Heart left ventricle (tissue), 16 donors: ENCODE results near the gene AMMECR1. TPM values are rescaled to one million over a fixed set of nuclear protein-coding genes. Genes with fewer than 3 reads are reported as not detected.

Source experiments
- ATAC-seq, 4 donors: fragments of 200-7000 bp; cut with Tn5 transposase; one replicate each; pipeline ENCODE4 v1.9.1; 2020 to 2022; ENCODE audit warnings: moderate library complexity in 4 of 4, mild to moderate bottlenecking in 3 of 4, moderate number of reproducible peaks in 1 of 4
- DNase-seq, 5 donors: peaks; one replicate each; pipeline ENCODE4 v3.0.0-alpha.2; 2020
- H3K27ac ChIP-seq, 12 donors: fragments of 200-600 bp; sonication (generic) in 4 of 12; one replicate each; pipeline versions ENCODE4 v1.5.0 to v1.8.0; 2016 to 2022; ENCODE audit warnings: mild to moderate bottlenecking in 2 of 12
- H3K27me3 ChIP-seq, 9 donors: fragments of 200-600 bp; sonication (generic) in 2 of 9; one replicate each; pipeline versions ENCODE4 v1.5.1 to v1.8.0; 2016 to 2022; ENCODE audit warnings: mild to moderate bottlenecking in 3 of 9
- H3K36me3 ChIP-seq, 9 donors: fragments of 200-600 bp; sonication (generic) in 2 of 9; one replicate each; pipeline versions ENCODE4 v1.5.0 to v1.8.0; 2018 to 2022; ENCODE audit warnings: mild to moderate bottlenecking in 2 of 9
- H3K4me1 ChIP-seq, 12 donors: fragments of 200-600 bp; sonication (generic) in 4 of 12; one replicate each; pipeline versions ENCODE4 v1.5.0 to v1.8.0; 2016 to 2022; ENCODE audit warnings: mild to moderate bottlenecking in 3 of 12
- H3K4me3 ChIP-seq, 12 donors: fragments of 200-600 bp; sonication (generic) in 4 of 12; one replicate each; pipeline versions ENCODE4 v1.5.0 to v1.8.0; 2017 to 2022; ENCODE audit warnings: mild to moderate bottlenecking in 9 of 12, moderate library complexity in 4 of 12
- H3K9me3 ChIP-seq, 12 donors: fragments of 200-600 bp; sonication (generic) in 4 of 12; one replicate each; pipeline versions ENCODE4 v1.5.0 to v1.8.0; 2016 to 2022; ENCODE audit warnings: mild to moderate bottlenecking in 1 of 12
- CTCF ChIP-seq, 12 donors: fragments of 200-600 bp; sonication (generic) in 4 of 12; IDR thresholded peaks; one replicate each; pipeline versions ENCODE4 v1.5.0 to v1.8.0; 2018 to 2022; ENCODE audit warnings: antibody characterized with exemption in 12 of 12, mild to moderate bottlenecking in 5 of 12
- POLR2A ChIP-seq, 2 donors: fragments of 450-650 bp; IDR thresholded peaks; one replicate each; pipeline ENCODE4 v1.6.1; 2017; ENCODE audit warnings: antibody characterized with exemption in 2 of 2, mild to moderate bottlenecking in 2 of 2, moderate library complexity in 2 of 2
- WGBS, 4 donors: extraction: QIAGEN DNeasy Blood & Tissue Kit in 2 of 4; methylation state at CpG; one replicate each; pipeline versions ENCODE4 v1.1.5 to v1.1.7; 2013 to 2018; 5-methylcytosine and 5-hydroxymethylcytosine counted together
- intact Hi-C, 10 donors: fragments of 100-400 bp; cut with DNase I; formaldehyde crosslinking; loops; one replicate each; pipeline versions ENCODE4 v1.11.1 to v1.14.2; 2022
- polyA plus RNA-seq, 2 donors: library from polyadenylated mRNA; stranded (reverse); fragments of 200-250 nt; gene quantifications; one replicate each; pipeline ENCODE4 v1.2.3, GENCODE V29; 2013
- total RNA-seq, 9 donors: library from RNA; depleted of rRNA in 2 of 9; stranded (reverse); fragments of >200 nt in 2 of 9; fragmentation: NEBNext Ultra II Directional in 3 of 9; extraction: Animal tissue kit (Norgen Biotek cat#: 25700) in 3 of 9; gene quantifications; one replicate each; pipeline versions ENCODE4 v1.1.0 to v1.2.4, GENCODE V29; 2016 to 2023
- donor health status: ischemic (EF 13 %, LVEDD 7.1; RV severe dilation, severe dysfunction).
- donor health status: healthy with polysubstance abuse.
- donor health status: DM: no; HTN: yes; CAD: no.
- donor health status: DM: no; HTN: no; CAD: no.
- donor health status: ischemic (EF 25% LVEDD 6.9; RV normal size, moderate dysfunction).
- donor health status: ischemic (EF 25% LVEDD 5.7; RV mildly dilated, moderate dysfunction).
- donor health status: healthy.
- donor health status: DM: yes; HTN: yes; CAD: no.
- donor health status: ischemic (EF 35%, LVEDD 5.7; RV mildly dilated, moderate dysfunction).
- donor health status: nonischemic (EF 11% LVEDD 7.7; RV severe dilation, severe dysfunction).
- donor health status: DM: yes; HTN: yes; CAD: no.
- donor health status: PGD.
- donor health status: ischemic (EF 29% LVEDD 5.4; RV normal size, mild dysfunction).
- donor health status: nonischemic (EF 23%, LVEDD 6.1; RV moderate dilation, normal function).

AMMECR1 gene
- total and polyA plus RNA-seq, 11 donors = 0.56 to 4.1 (median 1.1) TPM

DNA sequence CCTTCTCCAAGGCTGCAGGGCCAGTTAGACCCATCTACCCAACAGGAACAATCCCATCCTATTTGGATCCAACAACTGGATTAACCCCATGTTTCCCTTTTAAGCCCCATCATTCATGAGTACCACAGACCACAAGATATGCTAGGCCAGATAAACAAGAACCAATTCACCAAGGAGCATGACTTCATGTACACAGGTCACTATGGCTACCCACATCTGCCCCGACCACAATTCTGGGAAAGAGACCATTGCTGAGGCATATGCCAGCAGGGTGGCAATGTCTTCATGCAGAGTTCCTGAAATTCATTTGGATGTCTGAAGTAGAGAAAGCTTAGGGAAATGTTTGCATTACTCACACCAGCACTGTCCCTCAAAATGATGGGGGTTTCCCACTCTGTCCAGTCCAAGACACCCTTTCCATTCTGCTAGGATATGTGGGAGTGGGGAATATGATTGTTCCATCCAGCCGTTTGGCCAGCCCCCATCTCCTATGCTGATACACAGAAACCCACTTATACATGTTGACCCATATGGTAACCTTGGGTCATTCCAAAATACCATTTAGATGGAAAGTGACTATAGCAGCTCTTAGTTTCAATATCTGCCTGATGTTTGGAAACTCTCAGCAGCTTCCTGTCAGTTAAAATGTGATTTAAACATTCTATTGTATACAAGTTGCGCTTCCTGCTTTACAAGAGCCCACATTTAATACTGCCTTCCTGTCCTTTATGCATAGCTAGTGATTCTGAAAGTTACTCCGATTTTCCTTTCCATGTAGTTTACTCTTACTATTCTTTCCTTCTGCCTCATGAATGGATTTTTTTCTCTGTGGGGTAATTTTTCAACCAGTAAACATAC lies 129.0 kb downstream of the AMMECR1 start:
- ATAC-seq (no peak), DNase-seq (no peak)
- TF ChIP-seq POLR2A (IDR thresholded peaks at IDR 0.05) = no peak
- TF ChIP-seq CTCF (IDR thresholded peaks at IDR 0.05) = no peak
- H3K27me3 ChIP-seq = peaks cover 0 to 12% (median 0%) of the 10 kb centered on the region in 9 donors
- intact Hi-C loops = no loop called here
- no peaks in the 10 kb centered on the region for H3K36me3 ChIP-seq
- no peak overlapping the region for H3K4me3 ChIP-seq
- peaks cover 0 to 5% (median 0%) of the 10 kb centered on the region in 12 donors for H3K9me3 ChIP-seq
- H3K4me1 ChIP-seq = no peaks in the 10 kb centered on the region
- no peak overlapping the region for H3K27ac ChIP-seq
- 66 to 71% (median 70%) methylated on average over 4 of the region's 4 CpGs for WGBS, 4 donors

- intact Hi-C loops = no loop called here
- Histone ChIP-seq H3K36me3 (no peaks in the 10 kb centered on the region), H3K27ac (no peak overlapping the region), H3K4me3 (no peak overlapping the region), H3K9me3 (peaks cover 0 to 5% (median 0%) of the 10 kb centered on the region in 12 donors), H3K27me3 (peaks cover 0 to 12% (median 0%) of the 10 kb centered on the region in 9 donors), H3K4me1 (peaks cover 0 to 13% (median 3%) of the 10 kb centered on the region in 12 donors)
- DNase-seq (no peak), ATAC-seq (no peak)
- no peak for TF ChIP-seq CTCF (IDR thresholded peaks at IDR 0.05)
- no peak for TF ChIP-seq POLR2A (IDR thresholded peaks at IDR 0.05)
- WGBS, 4 donors = 92 to 98% (median 95%) methylated on average over 2 of the region's 2 CpGs
Observed at GRCh38 chrX:110183314-110183713, 134.6 kb downstream of the AMMECR1 start.

DNA sequence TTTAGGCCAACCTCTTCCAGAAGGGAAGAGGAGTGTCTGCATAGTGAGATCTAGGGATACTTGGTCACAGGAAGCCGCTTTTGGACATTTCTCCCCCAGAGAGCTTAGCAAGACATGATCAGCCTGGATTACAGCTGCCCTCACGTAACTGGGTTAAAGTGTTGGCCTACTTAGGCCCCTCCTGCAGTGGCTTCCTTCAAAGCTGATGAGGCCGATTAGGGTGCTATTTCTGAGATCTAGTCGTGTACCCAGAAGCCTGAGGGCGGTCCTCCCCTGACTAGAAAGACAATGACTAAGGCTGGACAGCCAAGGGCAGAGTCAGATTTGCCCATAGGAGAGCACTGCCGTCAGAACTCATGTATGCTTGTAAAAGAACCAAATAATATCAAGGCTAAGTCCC lies 135.0 kb downstream of the AMMECR1 start:
- no peaks in the 10 kb centered on the region for H3K36me3 ChIP-seq
- H3K4me1 ChIP-seq = peaks cover 0 to 14% (median 3%) of the 10 kb centered on the region in 12 donors
- TF ChIP-seq CTCF (IDR thresholded peaks at IDR 0.05) (no peak), POLR2A (IDR thresholded peaks at IDR 0.05) (no peak)
- DNase-seq (no peak), ATAC-seq (peak in 2 of 4 donors; percentile 11 to 16)
- intact Hi-C loops = no loop called here
- no peak overlapping the region for H3K4me3 ChIP-seq
- H3K27ac ChIP-seq = no peak overlapping the region
- WGBS, 4 donors = 39 to 70% (median 59%) methylated on average over 4 to 6 of the region's 6 CpGs
- peaks cover 0 to 5% (median 0%) of the 10 kb centered on the region in 12 donors for H3K9me3 ChIP-seq
- peaks cover 0 to 12% (median 0%) of the 10 kb centered on the region in 9 donors for H3K27me3 ChIP-seq

DNA sequence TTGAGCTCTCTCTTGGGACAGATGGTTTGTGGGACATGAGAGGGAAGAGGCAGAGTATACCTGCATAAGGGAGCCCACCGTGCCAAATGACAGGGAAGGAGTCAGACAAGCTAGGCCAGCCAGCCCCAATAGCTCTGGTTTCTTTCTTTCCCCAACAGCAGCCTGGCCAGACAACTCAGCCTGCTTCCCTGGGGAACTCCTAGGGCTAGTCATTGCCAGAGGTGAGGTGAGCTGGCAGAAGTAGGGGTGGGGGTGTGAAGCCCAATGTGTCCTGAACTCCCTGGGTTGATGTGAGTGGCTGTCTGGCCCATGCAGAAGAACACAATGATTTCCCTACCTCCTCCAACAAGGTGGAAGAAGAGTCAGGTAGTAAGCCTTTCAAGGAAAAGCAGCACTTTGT lies 135.5 kb downstream of the AMMECR1 start:
- Histone ChIP-seq H3K27me3 (peaks cover 0 to 12% (median 0%) of the 10 kb centered on the region in 9 donors), H3K4me1 (peaks cover 0 to 14% (median 3%) of the 10 kb centered on the region in 12 donors), H3K27ac (no peak overlapping the region), H3K36me3 (no peaks in the 10 kb centered on the region), H3K4me3 (no peak overlapping the region), H3K9me3 (peaks cover 0 to 5% (median 0%) of the 10 kb centered on the region in 12 donors)
- no peak for ATAC-seq
- no peak for DNase-seq
- intact Hi-C loops = no loop called here
- 75 to 89% (median 77%) methylated on average over 1 of the region's 1 CpG for WGBS, 4 donors
- TF ChIP-seq POLR2A (IDR thresholded peaks at IDR 0.05) (no peak), CTCF (IDR thresholded peaks at IDR 0.05) (no peak)
